Smooth muscle cell (in vitro differentiated cells): ENCODE measurements around the gene WEE1. TPM values are rescaled to one million over a fixed set of nuclear protein-coding genes. Genes with fewer than 3 reads are reported as not detected.

Experiments
- DNase-seq: peaks from one replicate; lab custom pipeline; 2025; ENCODE audit not compliant: unreplicated experiment; lab: John Stamatoyannopoulos, UW
- H2AFZ ChIP-seq: fragments of 200-600 bp; sonication (generic); 2 replicates; pipeline ENCODE4 v1.6.0; 2016; ENCODE audit warnings: antibody characterized with exemption, low read depth, mild to moderate bottlenecking
- H3F3A ChIP-seq: fragments of 200-600 bp; sonication (generic); 2 replicates; pipeline ENCODE4 v1.6.0; 2017; ENCODE audit warnings: antibody characterized with exemption, low read depth
- H3K27ac ChIP-seq: fragments of 200-600 bp; sonication (generic); 2 replicates; pipeline ENCODE4 v1.5.1; 2016; ENCODE audit warnings: low read depth, mild to moderate bottlenecking
- H3K27me3 ChIP-seq: fragments of 200-600 bp; sonication (generic); 2 replicates; pipeline ENCODE4 v1.6.1; 2016; ENCODE audit warnings: low read depth, mild to moderate bottlenecking
- H3K36me3 ChIP-seq: fragments of 200-600 bp; sonication (generic); 2 replicates; pipeline ENCODE4 v1.5.1; 2016; ENCODE audit warnings: low read depth
- H3K4me1 ChIP-seq: fragments of 200-600 bp; sonication (generic); 2 replicates; pipeline ENCODE4 v1.5.1; 2016; ENCODE audit warnings: low read depth
- H3K4me2 ChIP-seq: fragments of 200-600 bp; sonication (generic); 2 replicates; pipeline ENCODE4 v1.6.0; 2016; ENCODE audit warnings: mild to moderate bottlenecking
- H3K4me3 ChIP-seq: fragments of 200-600 bp; sonication (generic); 2 replicates; pipeline ENCODE4 v1.5.1; 2016; ENCODE audit warnings: mild to moderate bottlenecking
- H3K79me2 ChIP-seq: fragments of 200-600 bp; sonication (generic); 2 replicates; pipeline ENCODE4 v1.6.0; 2016; ENCODE audit warnings: low read depth, mild to moderate bottlenecking
- H3K9ac ChIP-seq: fragments of 200-600 bp; sonication (generic); 2 replicates; pipeline ENCODE4 v1.6.0; 2016; ENCODE audit warnings: low read depth
- H3K9me3 ChIP-seq: fragments of 200-600 bp; sonication (generic); replicated peaks from 2 replicates; pipeline ENCODE4 v1.5.1; 2016; ENCODE audit warnings: low read depth
- H4K20me1 ChIP-seq: fragments of 200-600 bp; sonication (generic); 2 replicates; pipeline ENCODE4 v1.6.0; 2016; ENCODE audit warnings: low read depth
- WGBS: methylation state at CpG from one replicate; pipeline ENCODE4 v1.1.7; 2016; ENCODE audit warnings: low lambda C conversion rate; 5-methylcytosine and 5-hydroxymethylcytosine counted together
- polyA plus RNA-seq: library from polyadenylated mRNA; unstranded; fragments of >200 nt; fragmentation: Nextera tagmentation; extraction: Ambion mirVana; gene quantifications from 2 replicates; pipeline ENCODE4 v1.2.1, GENCODE V29; 2016
- total RNA-seq: library from RNA; depleted of rRNA; stranded (reverse); fragments of >200 nt; gene quantifications from 2 replicates; pipeline ENCODE4 v1.2.3, GENCODE V29; 2014
- TF ChIP-seq, protein P1 (sequence below): fragments of 200-600 bp; sonication (generic); IDR thresholded peaks from 2 replicates; pipeline ENCODE4 v1.5.1; 2017; ENCODE audit warnings: borderline replicate concordance, mild to moderate bottlenecking, antibody characterized with exemption; ENCODE audit not compliant: insufficient read depth, poor library complexity, severe bottlenecking

WEE1 gene
- 46.9 and 53.3 TPM in 2 replicates for total RNA-seq
- 20.8 and 25.3 TPM in 2 replicates for polyA plus RNA-seq

DNA sequence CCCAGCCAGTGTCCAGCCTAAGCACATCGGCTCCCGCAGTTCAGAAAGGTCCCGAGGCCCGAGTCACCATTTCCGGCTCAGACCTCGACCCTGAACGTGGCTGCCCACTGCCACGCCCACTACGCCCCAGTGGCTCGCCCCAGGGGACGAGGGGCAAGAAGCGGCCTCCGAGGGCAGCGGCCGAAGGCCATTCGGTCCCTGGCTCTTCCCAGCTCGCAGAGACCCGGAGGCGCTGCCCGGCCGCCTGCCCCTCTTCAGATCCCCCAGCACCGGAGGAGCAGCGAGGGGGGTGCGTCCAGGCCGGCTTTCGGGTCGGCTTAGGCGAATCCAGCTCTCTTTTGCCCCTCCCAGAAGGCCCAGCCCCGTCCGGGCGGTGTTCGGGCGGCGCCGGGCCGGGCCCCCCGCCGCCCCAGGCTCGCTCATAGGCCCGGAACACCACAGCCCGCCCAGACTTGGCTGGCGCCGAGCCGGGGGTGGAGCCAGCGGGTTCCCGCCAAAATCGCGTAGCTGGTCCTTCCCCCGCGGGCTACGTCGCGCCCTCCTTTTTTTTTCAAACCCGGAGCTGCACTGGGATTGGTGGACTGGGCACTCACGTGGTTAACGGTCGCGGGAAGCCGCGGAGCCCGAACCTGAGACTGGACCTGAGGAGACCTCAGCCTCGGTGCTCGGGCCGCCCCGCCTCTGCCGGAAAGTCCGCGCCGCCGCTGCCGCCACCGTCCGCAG lies at the start of gene WEE1:
Gene WEE1, plus strand, starts transcription at position 619 of the 723 bp plus-strand sequence. CDS start 264 bp downstream, outside the sequence.
- no peaks in the 10 kb centered on the region for H3K36me3 ChIP-seq
- H2AFZ ChIP-seq: peak within 1 kb of the TSS; percentile 78
- DNase-seq: peak; percentile 93
- peaks cover 39% of the 10 kb centered on the region for H3K79me2 ChIP-seq
- H3K27ac ChIP-seq: peak within 1 kb of the TSS; percentile 100
- H3K9me3 ChIP-seq: no peaks in the 10 kb centered on the region
- peaks cover 35% of the 10 kb centered on the region for H3K4me1 ChIP-seq
- H3F3A ChIP-seq: peaks cover 4% of the 10 kb centered on the region
- under 1% methylated on average over 72 of the region's 73 CpGs for WGBS
- peaks cover 5% of the 10 kb centered on the region for H4K20me1 ChIP-seq
- H3K27me3 ChIP-seq: no peaks in the 10 kb centered on the region
- H3K4me3 ChIP-seq: peak within 1 kb of the TSS; percentile 66
- TF ChIP-seq, protein P1, sequence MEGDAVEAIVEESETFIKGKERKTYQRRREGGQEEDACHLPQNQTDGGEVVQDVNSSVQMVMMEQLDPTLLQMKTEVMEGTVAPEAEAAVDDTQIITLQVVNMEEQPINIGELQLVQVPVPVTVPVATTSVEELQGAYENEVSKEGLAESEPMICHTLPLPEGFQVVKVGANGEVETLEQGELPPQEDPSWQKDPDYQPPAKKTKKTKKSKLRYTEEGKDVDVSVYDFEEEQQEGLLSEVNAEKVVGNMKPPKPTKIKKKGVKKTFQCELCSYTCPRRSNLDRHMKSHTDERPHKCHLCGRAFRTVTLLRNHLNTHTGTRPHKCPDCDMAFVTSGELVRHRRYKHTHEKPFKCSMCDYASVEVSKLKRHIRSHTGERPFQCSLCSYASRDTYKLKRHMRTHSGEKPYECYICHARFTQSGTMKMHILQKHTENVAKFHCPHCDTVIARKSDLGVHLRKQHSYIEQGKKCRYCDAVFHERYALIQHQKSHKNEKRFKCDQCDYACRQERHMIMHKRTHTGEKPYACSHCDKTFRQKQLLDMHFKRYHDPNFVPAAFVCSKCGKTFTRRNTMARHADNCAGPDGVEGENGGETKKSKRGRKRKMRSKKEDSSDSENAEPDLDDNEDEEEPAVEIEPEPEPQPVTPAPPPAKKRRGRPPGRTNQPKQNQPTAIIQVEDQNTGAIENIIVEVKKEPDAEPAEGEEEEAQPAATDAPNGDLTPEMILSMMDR: no peak
- peak within 1 kb of the TSS; percentile 91 for H3K4me2 ChIP-seq
- H3K9ac ChIP-seq: peak within 1 kb of the TSS; percentile 88

DNA sequence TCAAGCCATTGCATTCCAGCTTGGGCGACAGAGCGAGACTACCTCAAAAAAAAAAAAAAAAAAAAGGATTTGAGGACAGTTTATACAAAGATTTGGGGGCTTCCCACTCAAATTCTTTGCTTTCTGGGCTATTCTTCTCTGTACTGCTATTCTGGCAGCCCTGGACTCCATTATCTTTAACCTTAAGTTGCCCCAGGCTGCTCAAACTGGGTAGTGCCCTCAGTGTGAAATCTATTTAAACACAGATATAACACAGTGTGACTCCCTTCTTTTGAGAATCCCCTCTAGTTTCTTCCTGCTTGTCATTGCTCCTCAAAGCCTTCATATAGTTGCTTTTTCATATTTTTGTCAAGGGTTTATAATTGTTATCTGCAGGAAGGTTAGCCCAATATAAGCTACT lies 49.5 kb upstream of the WEE1 start:
- Histone ChIP-seq H3K9me3 (no peaks in the 10 kb centered on the region), H3K4me2 (peak overlapping the region; percentile 57), H3F3A (no peaks in the 10 kb centered on the region)

DNA sequence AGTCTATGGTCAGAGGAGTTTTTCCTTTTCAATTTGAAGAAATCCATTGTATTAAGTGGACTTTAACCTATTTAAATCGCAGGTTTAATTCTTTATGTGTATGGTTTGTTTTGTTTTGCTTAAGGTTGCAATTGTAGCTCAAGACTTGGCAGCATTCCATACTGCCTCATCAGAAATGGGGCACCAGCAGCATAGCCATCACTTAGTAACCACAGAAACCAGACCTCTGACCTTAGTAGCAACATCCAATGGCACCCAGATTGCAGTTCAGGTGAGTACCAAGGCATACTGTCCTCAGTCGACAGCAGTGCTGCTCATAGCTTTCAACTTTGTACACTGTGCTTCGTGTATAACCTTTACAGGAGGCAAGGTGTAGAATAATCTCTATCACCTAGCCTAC lies 48.4 kb upstream of the WEE1 start:
- H3K4me3 ChIP-seq: no peak overlapping the region
- H3K27me3 ChIP-seq: no peaks in the 10 kb centered on the region
- no peaks in the 10 kb centered on the region for H3K79me2 ChIP-seq
- H3K36me3 ChIP-seq: peaks cover 3% of the 10 kb centered on the region
- no peak overlapping the region for H3K9ac ChIP-seq
- H3K27ac ChIP-seq: no peak overlapping the region
- TF ChIP-seq, protein P1: no peak
- no peaks in the 10 kb centered on the region for H3F3A ChIP-seq
- no peak overlapping the region for H2AFZ ChIP-seq
- peaks cover 4% of the 10 kb centered on the region for H4K20me1 ChIP-seq
- no peaks in the 10 kb centered on the region for H3K9me3 ChIP-seq
- DNase-seq: no peak
- WGBS: 90% methylated on average over 3 of the region's 3 CpGs
- H3K4me1 ChIP-seq: peaks cover 22% of the 10 kb centered on the region
- H3K4me2 ChIP-seq: peak overlapping the region; percentile 57

More for the DNA sequence above, 49.5 kb upstream of the WEE1 start:
- Histone ChIP-seq H4K20me1 (peaks cover 4% of the 10 kb centered on the region), H3K9ac (no peak overlapping the region), H3K79me2 (no peaks in the 10 kb centered on the region), H3K27me3 (no peaks in the 10 kb centered on the region), H3K4me3 (no peak overlapping the region), H3K27ac (peak overlapping the region; percentile 25), H3K4me1 (peaks cover 10% of the 10 kb centered on the region), H2AFZ (no peak overlapping the region), H3K36me3 (peaks cover 3% of the 10 kb centered on the region)
- DNase-seq: no peak
- WGBS: 6% methylated on average over 2 of the region's 2 CpGs
- TF ChIP-seq, protein P1: no peak
